Astrocyte of the cerebellum (primary cell): Measurements from ENCODE around the gene ATP6V0B.

Experiments
- DNase-seq: peaks from one replicate; pipeline ENCODE4 v3.0.0-alpha.2; 2011; ENCODE audit warnings: low read depth
- H3K4me3 ChIP-seq: 2 replicates; pipeline ENCODE4 v1.5.1; 2011; ENCODE audit warnings: mild to moderate bottlenecking, low read depth, low read length, moderate library complexity
- CTCF ChIP-seq: IDR thresholded peaks from 2 replicates; pipeline ENCODE4 v1.5.1; 2012; ENCODE audit warnings: low read length, low read depth, moderate library complexity, mild to moderate bottlenecking; ENCODE audit errors: missing control alignments
- in situ Hi-C: cut with HindIII; loops from 2 replicates; pipeline ENCODE4 v1.10.0; 2017; ENCODE audit warnings: low sequenced_read_pairs

ATP6V0B gene

GRCh38 chr1:43981135-43981491, 6.4 kb downstream of the ATP6V0B start:
- no peak for TF ChIP-seq CTCF
- DNase-seq: no peak
- in situ Hi-C loops: no loop called here
- H3K4me3 ChIP-seq: no peak overlapping the region

GRCh38 chr1:43981636-43982035, 6.9 kb downstream of the ATP6V0B start:
- no peak for TF ChIP-seq CTCF
- no peak for DNase-seq
- in situ Hi-C loops: no loop called here
- no peak overlapping the region for H3K4me3 ChIP-seq

- no peak overlapping the region for H3K4me3 ChIP-seq
- TF ChIP-seq CTCF: no peak
- in situ Hi-C loops: no loop called here
- DNase-seq: no peak
Observed at GRCh38 chr1:43982241-43982640, 7.5 kb downstream of the ATP6V0B start.

- H3K4me3 ChIP-seq: no peak overlapping the region
- no peak for TF ChIP-seq CTCF
- no peak for DNase-seq
- in situ Hi-C loops: no loop called here
Observed at GRCh38 chr1:43982808-43983207, 8.0 kb downstream of the ATP6V0B start.

- in situ Hi-C loops: no loop called here
- no peak for DNase-seq
- no peak for TF ChIP-seq CTCF
- H3K4me3 ChIP-seq: no peak overlapping the region
Observed at GRCh38 chr1:43983253-43983899, 8.6 kb downstream of the ATP6V0B start.

- DNase-seq: no peak
- TF ChIP-seq CTCF: no peak
- H3K4me3 ChIP-seq: no peak overlapping the region
- in situ Hi-C loops: no loop called here
Observed at GRCh38 chr1:43984855-43985254, 10.1 kb downstream of the ATP6V0B start.
